Measurements from ENCODE around the gene ST3GAL5.

ST3GAL5 gene

GRCh38 chr2:85865539-85866164 is 23.1 kb downstream of the ST3GAL5 start:
- DNase-seq: no peak

GRCh38 chr2:85864654-85865053 is 24.1 kb downstream of the ST3GAL5 start:
- no peak for DNase-seq

- no peak for DNase-seq
Observed at GRCh38 chr2:85862426-85862825, 26.4 kb downstream of the ST3GAL5 start.

GRCh38 chr2:85861650-85862049 is 27.1 kb downstream of the ST3GAL5 start:
- DNase-seq: no peak

- DNase-seq: no peak
Observed at GRCh38 chr2:85861180-85861579, 27.6 kb downstream of the ST3GAL5 start.

GRCh38 chr2:85858841-85859240 is 29.9 kb downstream of the ST3GAL5 start:
- no peak for DNase-seq

GRCh38 chr2:85854897-85855296 is 33.9 kb downstream of the ST3GAL5 start:
- DNase-seq: no peak

- DNase-seq: no peak
Observed at GRCh38 chr2:85854166-85854509, 34.7 kb downstream of the ST3GAL5 start.

- DNase-seq: no peak
Observed at GRCh38 chr2:85853499-85854165, 35.2 kb downstream of the ST3GAL5 start.

- no peak for DNase-seq
Observed at GRCh38 chr2:85852937-85853498, 35.8 kb downstream of the ST3GAL5 start.

- no peak for DNase-seq
Observed at GRCh38 chr2:85852152-85852840, 36.5 kb downstream of the ST3GAL5 start.

GRCh38 chr2:85851253-85852151 is 37.3 kb downstream of the ST3GAL5 start:
- DNase-seq: no peak

- no peak for DNase-seq
Observed at GRCh38 chr2:85850451-85850850, 38.3 kb downstream of the ST3GAL5 start.

- DNase-seq: no peak
Observed at GRCh38 chr2:85847051-85847588, 41.7 kb downstream of the ST3GAL5 start.

GRCh38 chr2:85846411-85846810 is 42.4 kb downstream of the ST3GAL5 start:
- no peak for DNase-seq

GRCh38 chr2:85844486-85844885 is 44.3 kb downstream of the ST3GAL5 start:
- no peak for DNase-seq

GRCh38 chr2:85843543-85843942 is 45.2 kb downstream of the ST3GAL5 start:
- no peak for DNase-seq

GRCh38 chr2:85840091-85840490 is 48.7 kb downstream of the ST3GAL5 start:
- no peak for DNase-seq

GRCh38 chr2:85839461-85839860 is 49.3 kb downstream of the ST3GAL5 start:
- DNase-seq: no peak

- DNase-seq: no peak
Observed at GRCh38 chr2:85838641-85839040, 50.1 kb downstream of the ST3GAL5 start.

GRCh38 chr2:85838181-85838580 is 50.6 kb downstream of the ST3GAL5 start:
- DNase-seq: no peak

GRCh38 chr2:85834466-85834865 is 54.3 kb downstream of the ST3GAL5 start:
- DNase-seq: no peak

- DNase-seq: no peak
Observed at GRCh38 chr2:85831735-85832134, 57.1 kb downstream of the ST3GAL5 start.

Data from DMS79 (cell line).